Transverse colon (tissue), 4 donors: ENCODE results near the gene TRIM16. TPM values are rescaled to one million over a fixed set of nuclear protein-coding genes. Genes with fewer than 3 reads are reported as not detected.
"Not testable (repeated sequence)": the region's sequence is repeated elsewhere in the genome, so short reads cannot be mapped to it uniquely, and the experiment has no call there.

Experiments used
- DNase-seq: peaks from one replicate; pipeline ENCODE4 v3.0.0-alpha.2; 2019
- H3K27ac ChIP-seq, 4 donors: fragments of 200-600 bp; sonication (generic); 2 replicates each; pipeline ENCODE4 v1.5.1; 2016 to 2018; ENCODE audit warnings: inconsistent platforms in 4 of 4
- H3K27me3 ChIP-seq: fragments of 200-600 bp; sonication (generic); 2 replicates; pipeline ENCODE4 v1.5.1; 2017; ENCODE audit warnings: inconsistent platforms
- H3K36me3 ChIP-seq, 4 donors: fragments of 200-600 bp; sonication (generic); 2 replicates each; pipeline ENCODE4 v1.5.1; 2017 to 2019; ENCODE audit warnings: inconsistent platforms in 4 of 4
- H3K4me1 ChIP-seq, 4 donors: fragments of 200-600 bp; sonication (generic); 2 replicates each; pipeline ENCODE4 v1.5.1; 2017 to 2020; ENCODE audit warnings: inconsistent platforms in 4 of 4
- H3K4me3 ChIP-seq, 4 donors: fragments of 200-600 bp; sonication (generic); 1 replicate in 1 of 4; 2 replicates in 3 of 4; pipeline versions ENCODE4 v1.5.1 to v1.6.1; 2017 to 2019; ENCODE audit warnings: inconsistent platforms in 4 of 4
- H3K9me3 ChIP-seq, 2 donors: fragments of 200-600 bp; sonication (generic); 2 replicates each; pipeline ENCODE4 v1.5.1; 2017 to 2019; ENCODE audit warnings: inconsistent platforms in 2 of 2
- EP300 ChIP-seq: sonication (generic); formaldehyde crosslinking; IDR thresholded peaks from one replicate; pipeline ENCODE4 v1.6.1; 2017; ENCODE audit warnings: antibody characterized with exemption, low read depth
- POLR2A ChIP-seq: fragments of 450-650 bp; IDR thresholded peaks from one replicate; pipeline ENCODE4 v1.6.1; 2016; ENCODE audit warnings: antibody characterized with exemption, mild to moderate bottlenecking, moderate library complexity
- POLR2AphosphoS5 ChIP-seq, 3 donors: sonication (generic); formaldehyde crosslinking; IDR thresholded peaks; one replicate each; pipeline ENCODE4 v1.6.1; 2016; ENCODE audit warnings: antibody characterized with exemption in 3 of 3
- WGBS, 2 donors: methylation state at CpG; one replicate each; pipeline ENCODE4 v1.1.5; 2018; ENCODE audit warnings: low coverage in 1 of 2; 5-methylcytosine and 5-hydroxymethylcytosine counted together
- in situ Hi-C, 4 donors: fragments of 200-750 bp; cut with MboI; loops; one replicate each; pipeline versions ENCODE4 v1.15.0 to v1.15.1; 2017; ENCODE audit warnings: low sequenced_read_pairs in 3 of 4, low pct_ligation_motif_present in 1 of 4, low pct_unique_long_range_greater_than_20kb in 1 of 4
- intact Hi-C: fragments of 100-400 bp; cut with DNase I; formaldehyde crosslinking; loops from one replicate; pipeline ENCODE4 v1.15.1; 2023; ENCODE audit warnings: low total_unique reads
- total RNA-seq, 4 donors: library from RNA; depleted of rRNA; stranded (reverse); fragments of >200 nt; gene quantifications; one replicate each; pipeline ENCODE4 v1.1.0, GENCODE V29; 2016
- TF ChIP-seq, protein P1 (sequence below), 5 experiments: fragments of 200-600 bp in 3 of 5; fragments of 450-650 bp in 2 of 5; sonication (generic) in 3 of 5; IDR thresholded peaks; 1 replicate in 2 of 5; 2 replicates in 3 of 5; pipeline ENCODE4 v1.5.1; 2016 to 2017; ENCODE audit warnings: antibody characterized with exemption in 5 of 5, inconsistent platforms in 3 of 5, mild to moderate bottlenecking in 2 of 5, moderate library complexity in 1 of 5

TRIM16 gene
- total RNA-seq, 4 donors from 2014 or later: 10.1 to 44.2 (median 14.2) TPM

DNA sequence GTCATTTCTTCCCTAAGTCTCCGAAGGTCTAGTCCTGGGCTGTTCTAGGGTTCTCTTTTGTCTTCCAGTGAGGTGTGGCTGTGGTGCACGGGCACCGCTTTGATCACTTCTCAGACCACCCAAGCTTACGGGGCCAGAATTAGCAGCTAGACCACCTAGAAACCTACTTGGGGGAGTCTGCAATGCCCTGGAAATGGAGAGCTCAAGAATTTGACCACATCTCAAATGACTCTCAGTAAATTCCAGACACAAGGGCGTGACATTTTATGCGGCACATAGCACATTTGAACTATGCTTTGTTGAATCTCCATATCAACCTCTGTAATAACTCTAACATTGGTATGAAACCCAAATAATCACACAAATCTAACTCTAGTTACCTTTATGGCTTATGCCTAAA lies 24.9 kb downstream of the TRIM16 start:
- intact Hi-C loops: no loop called here
- no peak for DNase-seq
- H3K4me3 ChIP-seq: no peak overlapping the region
- in situ Hi-C loops: no loop called here
- 95 to 100% methylated on average over 2 to 6 of the region's 6 CpGs for WGBS, 2 donors
- H3K27me3 ChIP-seq: no peaks in the 10 kb centered on the region
- H3K9me3 ChIP-seq: no peaks in the 10 kb centered on the region
- H3K36me3 ChIP-seq: no peaks in the 10 kb centered on the region
- TF ChIP-seq POLR2A (no peak), POLR2AphosphoS5 (IDR thresholded peaks at IDR 0.05) (no peak), EP300 (no peak)
- TF ChIP-seq, protein P1, sequence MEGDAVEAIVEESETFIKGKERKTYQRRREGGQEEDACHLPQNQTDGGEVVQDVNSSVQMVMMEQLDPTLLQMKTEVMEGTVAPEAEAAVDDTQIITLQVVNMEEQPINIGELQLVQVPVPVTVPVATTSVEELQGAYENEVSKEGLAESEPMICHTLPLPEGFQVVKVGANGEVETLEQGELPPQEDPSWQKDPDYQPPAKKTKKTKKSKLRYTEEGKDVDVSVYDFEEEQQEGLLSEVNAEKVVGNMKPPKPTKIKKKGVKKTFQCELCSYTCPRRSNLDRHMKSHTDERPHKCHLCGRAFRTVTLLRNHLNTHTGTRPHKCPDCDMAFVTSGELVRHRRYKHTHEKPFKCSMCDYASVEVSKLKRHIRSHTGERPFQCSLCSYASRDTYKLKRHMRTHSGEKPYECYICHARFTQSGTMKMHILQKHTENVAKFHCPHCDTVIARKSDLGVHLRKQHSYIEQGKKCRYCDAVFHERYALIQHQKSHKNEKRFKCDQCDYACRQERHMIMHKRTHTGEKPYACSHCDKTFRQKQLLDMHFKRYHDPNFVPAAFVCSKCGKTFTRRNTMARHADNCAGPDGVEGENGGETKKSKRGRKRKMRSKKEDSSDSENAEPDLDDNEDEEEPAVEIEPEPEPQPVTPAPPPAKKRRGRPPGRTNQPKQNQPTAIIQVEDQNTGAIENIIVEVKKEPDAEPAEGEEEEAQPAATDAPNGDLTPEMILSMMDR (IDR thresholded peaks at IDR 0.05): no peak
- no peak overlapping the region for H3K27ac ChIP-seq
- H3K4me1 ChIP-seq: peaks cover 0 to 3% (median 0%) of the 10 kb centered on the region in 4 donors

DNA sequence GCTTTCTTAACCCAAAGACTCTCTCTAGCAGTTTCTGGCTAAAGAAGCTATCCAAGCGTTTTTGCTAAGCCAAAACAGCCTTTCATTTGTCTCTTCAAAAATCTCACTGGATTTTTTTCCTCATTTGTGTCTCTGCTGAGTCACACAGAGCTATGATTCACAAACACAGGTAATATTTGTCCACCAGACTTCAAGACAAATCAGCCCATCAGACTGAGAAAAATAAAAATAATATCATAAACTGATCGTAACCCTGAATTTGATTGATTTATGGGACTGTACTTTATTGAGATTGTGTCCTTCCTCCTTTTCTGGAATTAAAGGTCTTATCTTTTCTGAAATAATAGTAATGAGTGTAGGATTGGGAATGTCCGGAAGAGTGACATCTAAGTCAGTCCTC lies 25.8 kb downstream of the TRIM16 start:
- H3K27me3 ChIP-seq: no peaks in the 10 kb centered on the region
- peaks cover 0 to 3% (median 0%) of the 10 kb centered on the region in 4 donors for H3K4me1 ChIP-seq
- H3K36me3 ChIP-seq: no peaks in the 10 kb centered on the region
- no peak overlapping the region for H3K4me3 ChIP-seq
- in situ Hi-C loops: no loop called here
- intact Hi-C loops: no loop called here
- 83 to 100% methylated on average over 1 to 3 of the region's 3 CpGs for WGBS, 2 donors
- TF ChIP-seq POLR2AphosphoS5 (IDR thresholded peaks at IDR 0.05) (no peak), POLR2A (no peak), EP300 (no peak)
- TF ChIP-seq, protein P1 (IDR thresholded peaks at IDR 0.05): no peak
- no peaks in the 10 kb centered on the region for H3K9me3 ChIP-seq
- DNase-seq: no peak
- no peak overlapping the region for H3K27ac ChIP-seq

DNA sequence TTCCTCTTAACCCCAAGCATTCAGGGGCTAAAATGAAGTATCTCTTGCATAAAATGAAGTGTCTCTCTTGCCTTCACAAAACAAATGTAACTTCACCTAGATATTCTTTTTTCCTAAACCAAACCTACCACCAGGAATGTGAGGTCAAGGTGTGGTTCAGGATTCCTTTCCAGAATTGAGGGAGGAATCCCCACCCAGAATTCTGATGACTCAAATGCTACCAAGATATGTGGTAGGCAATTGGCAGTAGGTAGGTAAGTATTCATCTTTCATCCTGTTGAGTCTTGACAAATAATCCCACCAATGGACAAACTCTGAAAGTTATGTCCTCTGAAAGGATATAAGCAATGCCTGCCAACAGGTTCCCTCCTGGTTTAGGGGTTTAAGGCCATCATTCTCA lies 26.2 kb downstream of the TRIM16 start:
- intact Hi-C loops: no loop called here
- no peaks in the 10 kb centered on the region for H3K27me3 ChIP-seq
- H3K27ac ChIP-seq: no peak overlapping the region
- H3K9me3 ChIP-seq: no peaks in the 10 kb centered on the region
- H3K36me3 ChIP-seq: no peaks in the 10 kb centered on the region
- no peak for TF ChIP-seq EP300
- no peak for TF ChIP-seq POLR2AphosphoS5 (IDR thresholded peaks at IDR 0.05)
- TF ChIP-seq, protein P1 (IDR thresholded peaks at IDR 0.05): no peak
- no peak overlapping the region for H3K4me3 ChIP-seq
- peaks cover 0 to 3% (median 0%) of the 10 kb centered on the region in 4 donors for H3K4me1 ChIP-seq
- DNase-seq: no peak
- in situ Hi-C loops: no loop called here

DNA sequence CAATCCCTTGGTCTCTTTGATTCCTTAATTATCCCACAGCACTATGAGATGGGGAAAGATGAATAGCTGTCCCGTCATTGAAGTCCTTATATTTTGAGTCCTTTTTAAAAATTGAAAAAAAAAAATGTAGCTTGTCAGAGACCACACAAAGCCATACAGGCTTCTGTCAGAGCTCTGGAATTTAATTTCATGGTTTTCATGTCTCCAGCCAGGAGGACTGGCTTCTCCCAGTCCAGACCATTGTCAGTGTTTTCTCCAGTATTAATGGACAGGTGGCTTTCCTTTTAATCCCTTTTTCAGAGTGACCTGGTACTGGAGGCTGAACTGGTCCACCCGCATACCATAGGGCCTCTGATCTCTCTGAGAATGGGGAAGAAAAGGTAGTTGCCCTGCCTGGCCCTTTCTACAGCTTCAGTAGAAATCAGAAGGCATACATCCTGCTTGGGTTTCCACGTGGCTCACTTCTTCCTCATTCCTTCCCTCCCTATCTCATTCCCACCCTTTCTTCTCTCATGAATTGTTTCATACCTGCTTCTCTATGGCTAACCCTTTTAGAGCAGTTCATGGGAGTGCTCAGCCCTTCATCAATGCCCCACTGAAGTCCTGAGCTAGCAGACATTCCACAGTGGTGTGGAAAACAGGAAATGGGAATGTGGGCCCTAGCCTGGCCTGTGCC lies 29.1 kb downstream of the TRIM16 start:
- H3K27me3 ChIP-seq: no peaks in the 10 kb centered on the region
- H3K4me3 ChIP-seq: no peak overlapping the region
- no peaks in the 10 kb centered on the region for H3K9me3 ChIP-seq
- TF ChIP-seq, protein P1 (IDR thresholded peaks at IDR 0.05): no peak
- no peak for TF ChIP-seq POLR2AphosphoS5 (IDR thresholded peaks at IDR 0.05)
- no peak for TF ChIP-seq POLR2A
- no peak for TF ChIP-seq EP300
- H3K4me1 ChIP-seq: peaks cover 0 to 18% (median 13%) of the 10 kb centered on the region in 4 donors
- in situ Hi-C loops: no loop called here
- no peaks in the 10 kb centered on the region for H3K36me3 ChIP-seq
- no peak for DNase-seq
- WGBS, 2 donors: 65 to 81% methylated on average over 3 of the region's 3 CpGs
- intact Hi-C loops: no loop called here
- no peak overlapping the region for H3K27ac ChIP-seq

DNA sequence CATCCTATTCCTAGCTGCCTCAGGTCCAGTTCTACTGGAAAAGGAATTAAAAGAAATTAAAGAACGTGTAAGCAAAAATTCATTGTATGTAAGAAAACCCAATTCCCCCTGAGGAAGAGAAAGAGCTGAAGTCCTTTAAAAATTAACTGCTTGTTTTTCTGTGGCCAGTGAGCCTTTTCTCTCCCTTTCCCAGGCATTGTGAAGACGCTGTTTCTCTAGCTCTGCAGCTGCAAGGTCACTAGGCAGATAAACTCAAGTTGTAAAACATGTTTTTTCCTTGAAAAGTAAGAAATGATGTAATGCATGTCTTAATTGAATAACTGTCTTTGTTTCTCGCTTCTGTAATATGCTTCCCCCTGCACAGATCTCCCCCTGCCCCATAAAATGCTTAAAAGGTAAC lies 29.7 kb downstream of the TRIM16 start:
- not testable (repeated sequence) for DNase-seq, H3K27ac ChIP-seq
- 80 to 88% methylated on average over 3 of the region's 3 CpGs for WGBS, 2 donors

More for the DNA sequence above, 29.7 kb downstream of the TRIM16 start:
- intact Hi-C loops, H3K36me3 ChIP-seq, H3K27me3 ChIP-seq, in situ Hi-C loops, H3K4me3 ChIP-seq, H3K9me3 ChIP-seq: not testable (repeated sequence)
- H3K4me1 ChIP-seq: peaks cover 4 to 24% (median 16%) of the 10 kb centered on the region in 4 donors
